Neural cell (in vitro differentiated cells): ENCODE measurements around the gene TMEM123. TPM values are rescaled to one million over a fixed set of nuclear protein-coding genes. Genes with fewer than 3 reads are reported as not detected.
A peak's percentile ranks its signal among the peaks of the same experiment; 100 is the strongest.

ENCODE experiments used
- H2AFZ ChIP-seq: fragments of 200-600, 300-800 bp; sonication (generic), shearing (Covaris generic); 2 replicates; pipeline ENCODE4 v1.6.0; 2014; ENCODE audit warnings: low read depth, mild to moderate bottlenecking, antibody characterized with exemption, low read length, moderate library complexity
- H3F3A ChIP-seq: fragments of 200-600 bp; shearing (Covaris generic); 2 replicates; pipeline ENCODE4 v1.6.1; 2016; ENCODE audit warnings: mild to moderate bottlenecking, moderate library complexity, mixed read lengths, antibody characterized with exemption, low read length; ENCODE audit not compliant: insufficient read depth, poor library complexity, severe bottlenecking
- H3K27ac ChIP-seq: fragments of 200-600, 300-800 bp; sonication (generic), shearing (Covaris generic); 2 replicates; pipeline ENCODE4 v1.5.1; 2014; ENCODE audit warnings: mild to moderate bottlenecking, low read length, moderate library complexity
- H3K27me3 ChIP-seq: fragments of 300-800, 200-600 bp; sonication (generic), shearing (Covaris generic); 2 replicates; pipeline ENCODE4 v1.6.0; 2014; ENCODE audit warnings: mild to moderate bottlenecking, low read depth, low read length, moderate library complexity; ENCODE audit not compliant: insufficient read depth
- H3K36me3 ChIP-seq: fragments of 300-800, 200-600 bp; sonication (generic), shearing (Covaris generic); 2 replicates; pipeline ENCODE4 v1.5.1; 2014; ENCODE audit warnings: mild to moderate bottlenecking, antibody characterized with exemption, low read length, moderate library complexity; ENCODE audit not compliant: insufficient read depth
- H3K4me2 ChIP-seq: fragments of 300-800, 200-600 bp; sonication (generic), shearing (Covaris generic); 2 replicates; pipeline ENCODE4 v1.6.0; 2014; ENCODE audit warnings: mild to moderate bottlenecking, low read length
- H3K4me3 ChIP-seq: fragments of 300-800, 200-600 bp; sonication (generic), shearing (Covaris generic); 2 replicates; pipeline ENCODE4 v1.5.1; 2014; ENCODE audit warnings: mild to moderate bottlenecking, low read length, moderate library complexity
- H3K79me2 ChIP-seq: fragments of 200-600 bp; shearing (Covaris generic); replicated peaks from 2 replicates; pipeline ENCODE4 v1.6.0; 2014; ENCODE audit warnings: mild to moderate bottlenecking, low read length, moderate library complexity; ENCODE audit not compliant: insufficient read depth
- H3K9ac ChIP-seq: fragments of 300-800, 200-600 bp; sonication (generic), shearing (Covaris generic); 2 replicates; pipeline ENCODE4 v1.6.1; 2016; ENCODE audit warnings: mild to moderate bottlenecking, low read length, mixed read lengths
- H3K9me2 ChIP-seq: fragments of 200-600 bp; shearing (Covaris generic); 2 replicates; pipeline ENCODE4 v1.6.1; 2016; ENCODE audit warnings: mild to moderate bottlenecking, low read length, mixed read lengths; ENCODE audit not compliant: insufficient read depth
- H3K9me3 ChIP-seq: fragments of 200-600, 300-800 bp; sonication (generic), shearing (Covaris generic); 2 replicates; pipeline ENCODE4 v1.6.1; 2016; ENCODE audit warnings: mild to moderate bottlenecking, mixed run types, low read length, moderate library complexity, mixed read lengths
- H4K20me1 ChIP-seq: fragments of 200-600 bp; shearing (Covaris generic); 2 replicates; pipeline ENCODE4 v1.6.1; 2016; ENCODE audit warnings: mild to moderate bottlenecking, mixed run types; ENCODE audit not compliant: insufficient read depth
- EP300 ChIP-seq: fragments of 450-650 bp; conservative IDR thresholded peaks from 2 replicates; pipeline ENCODE4 v1.6.1; 2014; ENCODE audit warnings: antibody characterized with exemption, mild to moderate bottlenecking, moderate library complexity; ENCODE audit not compliant: poor library complexity, severe bottlenecking
- EZH2 ChIP-seq: fragments of 200-600, 300-800 bp; shearing (Covaris generic), sonication (generic); IDR thresholded peaks from 2 replicates; pipeline ENCODE4 v1.6.1; 2014; ENCODE audit warnings: antibody characterized with exemption, low read length, borderline replicate concordance, mild to moderate bottlenecking; ENCODE audit not compliant: insufficient read depth, poor library complexity, severe bottlenecking
- MXI1 ChIP-seq: fragments of 450-650 bp; conservative IDR thresholded peaks from 2 replicates; pipeline ENCODE4 v1.6.1; 2014; ENCODE audit warnings: antibody characterized with exemption, mild to moderate bottlenecking; ENCODE audit not compliant: poor library complexity, severe bottlenecking
- POLR2AphosphoS5 ChIP-seq: IDR thresholded peaks from 2 replicates; pipeline ENCODE4 v1.6.1; 2012
- RAD21 ChIP-seq: fragments of 450-650 bp; conservative IDR thresholded peaks from 2 replicates; pipeline ENCODE4 v1.6.1; 2014; ENCODE audit warnings: antibody characterized with exemption, mild to moderate bottlenecking, moderate library complexity
- SMC3 ChIP-seq: fragments of 450-650 bp; conservative IDR thresholded peaks from 2 replicates; pipeline ENCODE4 v1.6.1; 2014; ENCODE audit warnings: antibody characterized with exemption, mild to moderate bottlenecking, moderate library complexity; ENCODE audit not compliant: poor library complexity
- TAF1 ChIP-seq: IDR thresholded peaks from 2 replicates; pipeline ENCODE4 v1.6.1; 2012; ENCODE audit warnings: low read depth
- polyA minus RNA-seq: library from RNA; depleted of rRNA, polyadenylated mRNA; stranded (reverse); fragments of >200 nt; gene quantifications from 2 replicates; pipeline ENCODE4 v1.2.3, GENCODE V29; 2014
- polyA plus RNA-seq: library from polyadenylated mRNA; depleted of rRNA; stranded (reverse); fragments of >200 nt; gene quantifications from 2 replicates; pipeline ENCODE4 v1.2.3, GENCODE V29; 2014
- TF ChIP-seq, protein P1 (sequence below): IDR thresholded peaks from 2 replicates; pipeline ENCODE4 v1.6.1; 2012; ENCODE audit warnings: borderline replicate concordance
- TF ChIP-seq, protein P2 (sequence below): fragments of 450-650 bp; IDR thresholded peaks from 2 replicates; pipeline ENCODE4 v1.5.1; 2014; ENCODE audit warnings: antibody characterized with exemption, mild to moderate bottlenecking, moderate library complexity; ENCODE audit not compliant: poor library complexity, severe bottlenecking

Gene TMEM123
- polyA plus RNA-seq (6.5 and 7.7 TPM in 2 replicates), polyA minus RNA-seq (9.3 and 10.2 TPM in 2 replicates)

DNA sequence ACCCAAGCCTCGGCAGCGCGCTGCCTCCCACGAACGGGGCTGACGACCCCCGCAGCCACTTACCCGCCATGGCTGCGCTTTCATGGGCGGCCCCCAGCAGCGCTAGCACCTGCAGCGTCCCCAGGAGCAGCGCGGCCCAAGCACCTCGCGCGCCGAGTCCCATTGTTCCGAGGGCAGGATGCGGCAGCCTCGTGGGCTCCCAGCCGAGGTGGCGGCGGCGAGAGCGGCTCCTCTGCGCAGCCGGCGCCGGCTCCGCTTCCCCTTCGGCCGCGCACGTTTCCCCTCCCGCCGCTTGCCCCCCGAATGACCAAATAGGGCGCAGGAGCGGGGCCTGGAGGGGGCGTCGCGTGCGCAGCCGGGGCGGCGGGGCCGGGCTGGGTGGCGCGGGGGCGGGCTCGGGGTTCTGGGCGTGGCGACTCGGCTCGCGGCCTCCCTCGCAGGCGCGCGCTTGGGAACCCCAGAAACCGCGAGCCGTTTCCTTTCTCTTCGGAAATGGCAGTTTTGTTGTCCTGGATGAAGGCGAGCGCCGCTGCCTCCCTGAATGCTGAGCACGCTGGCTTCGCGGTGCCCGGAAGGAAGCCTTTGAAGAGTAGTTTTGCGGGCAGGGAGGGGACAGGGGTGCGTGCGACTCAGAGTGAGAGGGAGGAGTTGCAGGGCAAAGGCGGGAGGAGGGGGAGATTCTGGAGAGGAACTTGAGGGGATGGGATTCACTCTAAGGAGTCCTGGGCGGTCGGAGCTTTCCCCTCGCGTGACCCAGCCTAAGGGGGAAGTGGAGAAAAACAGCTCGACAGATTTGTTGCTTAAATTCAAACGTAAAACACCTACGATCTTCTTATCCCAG, at the start of gene TMEM123:
TMEM123 (minus strand) TSS at position 305 of the 841 bp plus-strand sequence; CDS start at position 163, 142 bp downstream.
- Histone ChIP-seq H3F3A (no peaks in the 10 kb centered on the region), H3K27ac (no peak within 1 kb of the TSS), H4K20me1 (no peaks in the 10 kb centered on the region), H3K9me3 (no peaks in the 10 kb centered on the region), H3K9ac (peak within 1 kb of the TSS; percentile 64), H3K4me3 (peak within 1 kb of the TSS; percentile 90), H3K79me2 (peaks cover 26% of the 10 kb centered on the region), H2AFZ (peak within 1 kb of the TSS; percentile 52), H3K4me2 (peak within 1 kb of the TSS; percentile 53), H3K9me2 (no peaks in the 10 kb centered on the region), H3K27me3 (peaks cover 8% of the 10 kb centered on the region), H3K36me3 (no peaks in the 10 kb centered on the region)
- TF ChIP-seq SMC3: no peak
- TF ChIP-seq POLR2AphosphoS5: no peak
- TF ChIP-seq, protein P1, sequence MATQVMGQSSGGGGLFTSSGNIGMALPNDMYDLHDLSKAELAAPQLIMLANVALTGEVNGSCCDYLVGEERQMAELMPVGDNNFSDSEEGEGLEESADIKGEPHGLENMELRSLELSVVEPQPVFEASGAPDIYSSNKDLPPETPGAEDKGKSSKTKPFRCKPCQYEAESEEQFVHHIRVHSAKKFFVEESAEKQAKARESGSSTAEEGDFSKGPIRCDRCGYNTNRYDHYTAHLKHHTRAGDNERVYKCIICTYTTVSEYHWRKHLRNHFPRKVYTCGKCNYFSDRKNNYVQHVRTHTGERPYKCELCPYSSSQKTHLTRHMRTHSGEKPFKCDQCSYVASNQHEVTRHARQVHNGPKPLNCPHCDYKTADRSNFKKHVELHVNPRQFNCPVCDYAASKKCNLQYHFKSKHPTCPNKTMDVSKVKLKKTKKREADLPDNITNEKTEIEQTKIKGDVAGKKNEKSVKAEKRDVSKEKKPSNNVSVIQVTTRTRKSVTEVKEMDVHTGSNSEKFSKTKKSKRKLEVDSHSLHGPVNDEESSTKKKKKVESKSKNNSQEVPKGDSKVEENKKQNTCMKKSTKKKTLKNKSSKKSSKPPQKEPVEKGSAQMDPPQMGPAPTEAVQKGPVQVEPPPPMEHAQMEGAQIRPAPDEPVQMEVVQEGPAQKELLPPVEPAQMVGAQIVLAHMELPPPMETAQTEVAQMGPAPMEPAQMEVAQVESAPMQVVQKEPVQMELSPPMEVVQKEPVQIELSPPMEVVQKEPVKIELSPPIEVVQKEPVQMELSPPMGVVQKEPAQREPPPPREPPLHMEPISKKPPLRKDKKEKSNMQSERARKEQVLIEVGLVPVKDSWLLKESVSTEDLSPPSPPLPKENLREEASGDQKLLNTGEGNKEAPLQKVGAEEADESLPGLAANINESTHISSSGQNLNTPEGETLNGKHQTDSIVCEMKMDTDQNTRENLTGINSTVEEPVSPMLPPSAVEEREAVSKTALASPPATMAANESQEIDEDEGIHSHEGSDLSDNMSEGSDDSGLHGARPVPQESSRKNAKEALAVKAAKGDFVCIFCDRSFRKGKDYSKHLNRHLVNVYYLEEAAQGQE: no peak
- TF ChIP-seq TAF1: peak; percentile 45
- TF ChIP-seq EZH2: no peak
- TF ChIP-seq EP300: no peak
- no peak for TF ChIP-seq RAD21
- TF ChIP-seq MXI1: peak; percentile 83
- TF ChIP-seq, protein P2, sequence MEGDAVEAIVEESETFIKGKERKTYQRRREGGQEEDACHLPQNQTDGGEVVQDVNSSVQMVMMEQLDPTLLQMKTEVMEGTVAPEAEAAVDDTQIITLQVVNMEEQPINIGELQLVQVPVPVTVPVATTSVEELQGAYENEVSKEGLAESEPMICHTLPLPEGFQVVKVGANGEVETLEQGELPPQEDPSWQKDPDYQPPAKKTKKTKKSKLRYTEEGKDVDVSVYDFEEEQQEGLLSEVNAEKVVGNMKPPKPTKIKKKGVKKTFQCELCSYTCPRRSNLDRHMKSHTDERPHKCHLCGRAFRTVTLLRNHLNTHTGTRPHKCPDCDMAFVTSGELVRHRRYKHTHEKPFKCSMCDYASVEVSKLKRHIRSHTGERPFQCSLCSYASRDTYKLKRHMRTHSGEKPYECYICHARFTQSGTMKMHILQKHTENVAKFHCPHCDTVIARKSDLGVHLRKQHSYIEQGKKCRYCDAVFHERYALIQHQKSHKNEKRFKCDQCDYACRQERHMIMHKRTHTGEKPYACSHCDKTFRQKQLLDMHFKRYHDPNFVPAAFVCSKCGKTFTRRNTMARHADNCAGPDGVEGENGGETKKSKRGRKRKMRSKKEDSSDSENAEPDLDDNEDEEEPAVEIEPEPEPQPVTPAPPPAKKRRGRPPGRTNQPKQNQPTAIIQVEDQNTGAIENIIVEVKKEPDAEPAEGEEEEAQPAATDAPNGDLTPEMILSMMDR: no peak

DNA sequence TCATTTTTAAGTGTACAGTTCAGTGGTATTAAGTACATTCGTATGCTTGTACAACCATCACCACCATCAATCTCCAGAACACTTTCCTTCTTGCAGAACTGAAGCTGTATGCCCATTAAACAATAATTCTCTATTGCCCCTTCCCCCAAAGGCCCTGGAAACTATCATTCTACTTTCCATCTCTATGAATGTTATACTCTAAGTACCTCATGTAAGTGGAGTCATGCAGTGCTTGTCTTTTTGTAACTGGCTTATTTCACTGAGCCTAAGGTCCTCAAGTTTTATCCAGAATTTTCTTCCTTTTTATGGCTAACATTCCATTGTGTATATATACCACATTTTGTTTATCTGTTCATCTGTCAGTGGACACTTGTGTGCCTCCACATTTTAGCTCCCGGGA, 48.3 kb upstream of the TMEM123 start:
- Histone ChIP-seq H3K9ac (no peak overlapping the region), H3K36me3 (no peaks in the 10 kb centered on the region), H3K4me2 (no peak overlapping the region), H4K20me1 (no peaks in the 10 kb centered on the region), H3K9me3 (no peaks in the 10 kb centered on the region), H3K79me2 (no peaks in the 10 kb centered on the region), H3K9me2 (no peaks in the 10 kb centered on the region), H3F3A (no peaks in the 10 kb centered on the region), H2AFZ (no peak overlapping the region), H3K27ac (no peak overlapping the region), H3K27me3 (no peaks in the 10 kb centered on the region), H3K4me3 (no peak overlapping the region)
- TF ChIP-seq TAF1: no peak
- no peak for TF ChIP-seq EP300
- TF ChIP-seq MXI1: no peak
- TF ChIP-seq EZH2: no peak
- no peak for TF ChIP-seq SMC3
- TF ChIP-seq, protein P1: no peak
- TF ChIP-seq RAD21: no peak
- no peak for TF ChIP-seq POLR2AphosphoS5
- TF ChIP-seq, protein P2: no peak
